CD4-positive, alpha-beta T cell treated with Interleukin-21 for 1 hour (primary cell): Measurements from ENCODE around the gene ZNF839.
A peak's percentile ranks its signal among the peaks of the same experiment; 100 is the strongest.
"Not testable (repeated sequence)": the region's sequence is repeated elsewhere in the genome, so short reads cannot be mapped to it uniquely, and the experiment has no call there.

Experiments
- DNase-seq: peaks from one replicate; pipeline ENCODE4 v3.0.0-alpha.2; 2020

The ZNF839 gene

DNA sequence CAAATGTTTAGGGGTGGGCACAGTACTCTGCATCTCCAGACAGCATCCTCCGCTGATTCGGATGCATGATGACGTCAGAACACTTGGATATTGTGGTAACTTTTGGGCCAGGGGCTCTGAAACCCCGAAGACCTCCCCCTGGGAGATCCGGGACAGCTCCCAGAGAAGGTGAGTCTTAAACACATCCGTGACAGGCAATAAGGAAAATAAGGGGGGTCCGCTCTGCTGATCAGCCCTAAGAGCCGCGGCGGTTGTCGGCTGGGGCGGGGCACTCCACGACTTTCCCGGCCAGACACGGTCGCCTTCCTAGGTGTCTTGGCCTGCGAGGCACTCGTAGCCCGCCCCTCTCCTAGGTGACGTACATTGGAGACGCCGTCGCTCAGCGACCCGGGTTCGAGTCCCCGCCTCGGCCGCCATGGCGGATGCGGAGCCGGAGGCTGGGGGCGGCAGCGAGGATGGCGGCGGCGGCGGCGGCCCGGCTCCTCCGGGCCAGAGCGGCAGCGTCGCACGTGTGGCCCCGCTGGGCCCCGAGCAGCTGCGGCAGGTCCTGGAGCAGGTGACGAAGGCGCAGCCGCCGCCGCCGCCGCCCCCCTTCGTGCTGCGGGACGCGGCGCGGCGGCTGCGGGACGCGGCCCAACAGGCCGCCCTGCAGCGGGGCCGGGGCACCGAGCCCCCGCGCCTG lies at the start of gene ZNF839:
ZNF839 (plus strand) TSS at position 396 of the 682 bp plus-strand sequence; CDS start at position 416, 20 bp downstream.
- DNase-seq: peak; percentile 94

DNA sequence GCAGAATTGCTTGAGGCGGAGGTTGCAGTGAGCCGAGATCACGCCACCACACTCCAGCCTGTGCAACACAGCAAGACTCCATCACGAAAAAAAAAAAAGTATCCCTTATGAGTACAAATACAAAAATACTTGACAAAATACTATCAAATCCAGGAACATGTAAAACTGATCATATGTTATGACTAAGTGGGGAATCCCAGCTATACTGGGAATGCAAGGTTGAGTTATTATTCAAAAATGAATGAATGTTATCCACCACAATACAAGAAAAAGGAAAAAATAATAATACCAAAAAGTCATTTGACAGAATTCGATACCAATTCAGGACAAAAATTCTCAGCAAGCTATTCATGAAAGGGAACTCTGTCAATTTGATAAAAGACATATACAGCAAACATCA lies 47.2 kb upstream of the ZNF839 start:
- DNase-seq: no peak

DNA sequence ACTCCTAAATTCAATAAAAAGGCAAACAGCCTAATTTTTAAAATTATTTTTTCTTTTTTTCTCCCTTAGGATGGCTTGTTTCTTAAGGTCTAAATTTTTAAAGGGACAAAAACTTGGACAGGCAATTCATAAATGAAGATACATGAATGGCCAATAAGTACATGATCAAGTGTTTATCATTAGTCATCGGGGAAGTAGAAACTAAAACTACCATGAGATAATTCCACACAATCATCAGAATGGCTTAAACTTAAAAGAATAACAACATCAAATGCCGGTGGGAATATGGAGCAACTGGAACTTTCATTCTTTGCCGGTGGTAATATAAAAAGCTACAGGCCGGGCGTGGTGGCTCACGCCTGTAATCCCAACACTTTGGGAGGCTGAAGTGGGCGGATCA lies 43.7 kb upstream of the ZNF839 start:
- no peak for DNase-seq

DNA sequence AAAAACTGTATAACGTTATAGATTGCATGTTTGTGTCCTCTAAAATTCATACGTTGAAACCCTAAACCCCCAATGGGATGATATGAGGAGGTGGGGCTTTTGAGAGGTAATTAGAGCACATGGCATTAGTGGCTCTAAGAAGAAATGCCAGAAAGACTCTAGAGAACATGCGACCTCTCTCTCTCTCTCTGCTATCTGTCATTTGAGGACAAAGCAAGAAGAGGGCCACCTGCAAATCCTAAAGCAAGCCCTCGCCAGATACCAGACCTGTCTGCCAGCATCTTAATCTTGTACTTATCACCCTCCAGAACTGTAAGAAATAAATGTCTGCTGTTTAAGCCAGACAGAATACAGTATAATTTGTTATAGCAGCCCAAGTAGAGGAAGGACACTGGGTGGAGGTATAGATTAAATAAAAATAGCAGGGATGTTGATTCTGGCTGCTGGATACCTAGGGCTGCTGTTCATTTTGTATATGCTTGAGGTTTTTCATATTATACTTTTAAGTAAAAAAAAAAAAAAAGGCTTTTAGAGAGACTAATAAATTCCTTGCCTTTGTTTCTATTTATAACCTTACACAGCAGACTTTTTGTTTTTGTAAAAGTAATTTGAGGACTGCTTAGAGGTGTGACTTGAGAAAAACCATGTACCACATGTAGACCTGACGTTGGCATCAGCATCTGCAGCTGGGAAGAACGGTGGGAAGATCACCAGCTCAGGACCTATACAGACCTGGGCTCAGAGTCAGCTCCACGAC lies 41.5 kb upstream of the ZNF839 start:
- no peak for DNase-seq

DNA sequence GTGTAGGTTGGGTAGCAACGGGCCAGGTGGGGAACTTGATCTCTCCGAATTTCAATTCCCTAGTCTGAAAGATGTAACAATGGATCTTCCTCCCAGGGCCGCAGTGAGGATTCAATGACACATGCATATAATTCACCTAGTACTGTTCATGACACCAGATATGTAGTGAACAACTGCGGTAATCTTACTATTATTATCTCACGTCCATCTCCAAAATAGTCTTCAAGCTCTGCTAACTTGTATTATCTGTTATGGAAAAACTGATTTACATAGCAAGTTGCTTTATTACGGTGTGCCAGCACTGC lies 41.0 kb upstream of the ZNF839 start:
- no peak for DNase-seq

DNA sequence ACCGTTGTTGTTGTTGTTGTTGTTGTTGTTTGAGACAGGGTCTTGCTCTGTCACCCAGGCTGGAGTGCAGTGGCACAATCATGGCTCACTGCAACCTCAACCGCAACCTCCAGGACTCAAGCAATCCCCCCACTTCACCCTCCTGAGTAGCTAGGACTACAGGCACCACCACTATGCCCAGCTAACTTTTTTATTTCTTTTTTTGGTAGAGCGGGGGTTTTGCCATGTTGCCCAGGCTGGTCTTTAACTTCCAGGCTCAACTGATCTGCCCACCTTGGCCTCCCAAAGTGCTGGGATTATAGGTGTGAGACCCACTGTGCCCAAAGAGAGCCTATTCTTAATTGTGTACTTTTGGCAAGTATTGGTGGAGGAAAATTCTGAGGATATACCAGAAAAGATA lies 40.3 kb upstream of the ZNF839 start:
- no peak for DNase-seq

DNA sequence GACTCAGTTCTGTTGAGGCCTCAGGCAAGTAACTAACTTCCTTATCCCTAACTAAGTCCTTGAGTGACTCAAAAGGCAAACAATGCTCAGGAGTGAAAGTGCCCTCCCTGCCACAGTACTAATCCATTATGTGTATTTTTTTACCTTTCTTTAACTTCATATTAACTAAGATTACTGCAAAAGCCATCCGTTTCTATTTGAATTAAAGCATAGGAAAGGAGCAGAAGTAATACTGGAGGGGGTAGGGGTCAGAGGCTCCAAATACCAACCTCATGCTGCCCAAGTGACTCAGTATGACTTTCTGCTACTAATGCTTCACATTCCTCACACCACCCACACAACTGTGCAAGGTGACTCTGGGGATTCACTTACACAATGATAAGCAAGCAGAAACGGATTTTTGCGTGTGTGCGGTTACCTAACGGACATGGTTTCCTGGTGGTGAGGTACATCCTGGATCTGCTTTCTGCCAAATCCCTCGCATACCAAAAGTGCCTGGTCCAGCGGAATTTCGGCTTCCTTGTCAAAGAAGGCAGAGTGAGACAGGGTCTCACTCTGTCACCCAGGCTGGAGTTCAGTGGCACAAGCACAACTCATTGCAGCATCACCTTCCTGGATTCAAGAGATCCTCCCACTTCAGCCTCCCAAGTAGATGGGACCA lies 39.7 kb upstream of the ZNF839 start:
- DNase-seq: no peak

DNA sequence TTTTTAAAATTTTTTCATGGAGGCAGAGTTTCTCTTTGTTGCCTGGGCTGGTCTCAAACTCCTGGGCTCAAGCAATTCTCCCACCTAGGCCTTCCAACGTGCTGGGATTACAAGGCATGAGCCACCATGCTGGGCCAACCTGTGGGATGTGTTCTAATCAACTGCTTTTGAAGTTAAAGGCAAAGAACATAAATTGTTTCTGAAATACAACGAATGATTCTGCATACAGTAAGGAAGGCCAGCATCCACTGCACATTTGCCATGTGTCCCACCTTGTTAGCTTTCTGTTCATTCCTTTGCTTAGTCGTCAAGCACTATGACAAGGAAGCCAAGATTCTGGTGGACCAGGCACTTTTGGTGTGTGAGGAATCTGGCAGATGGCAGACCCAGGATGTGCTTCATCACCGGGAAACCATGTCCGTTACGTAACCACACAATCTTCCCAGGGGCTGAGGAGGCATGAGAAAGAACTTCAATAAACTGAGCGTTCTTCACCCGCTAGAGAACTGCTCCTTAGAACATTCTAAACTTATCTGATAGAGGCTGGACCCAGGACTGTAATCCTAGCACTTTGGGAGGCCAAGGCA lies 39.1 kb upstream of the ZNF839 start:
- DNase-seq: no peak

DNA sequence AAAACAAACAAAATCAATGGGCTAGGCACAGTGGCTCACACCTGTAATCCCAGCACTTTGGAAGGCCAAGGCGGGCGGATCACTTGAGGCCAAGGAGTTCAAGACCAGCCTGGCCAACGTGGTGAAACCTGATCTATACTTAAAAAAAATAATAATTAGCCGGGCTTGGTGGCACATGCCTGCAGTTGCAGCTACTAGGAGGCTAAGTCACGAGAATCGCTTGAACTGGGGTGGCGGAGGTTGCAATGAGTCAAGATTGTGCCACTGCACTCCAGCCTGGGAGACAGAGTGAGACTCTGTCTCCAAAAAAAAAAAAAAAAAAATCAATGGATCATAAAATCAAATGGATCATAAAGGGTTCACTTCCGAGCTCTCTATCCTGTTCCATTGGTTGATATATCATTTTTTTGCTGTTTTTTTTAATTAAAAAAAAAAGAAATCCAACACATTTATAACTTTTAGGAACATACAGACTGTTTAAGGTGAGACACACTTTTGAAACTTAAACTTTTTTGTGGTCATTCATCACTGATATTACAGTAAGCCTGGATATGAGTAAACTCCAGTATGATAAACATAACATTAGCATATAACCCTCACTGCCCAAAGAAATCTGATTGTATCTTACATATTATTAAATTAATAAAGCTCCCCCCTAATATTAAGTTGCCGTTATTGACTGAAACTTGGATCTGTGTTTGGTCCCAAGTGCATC lies 36.6 kb upstream of the ZNF839 start:
- DNase-seq: no peak

DNA sequence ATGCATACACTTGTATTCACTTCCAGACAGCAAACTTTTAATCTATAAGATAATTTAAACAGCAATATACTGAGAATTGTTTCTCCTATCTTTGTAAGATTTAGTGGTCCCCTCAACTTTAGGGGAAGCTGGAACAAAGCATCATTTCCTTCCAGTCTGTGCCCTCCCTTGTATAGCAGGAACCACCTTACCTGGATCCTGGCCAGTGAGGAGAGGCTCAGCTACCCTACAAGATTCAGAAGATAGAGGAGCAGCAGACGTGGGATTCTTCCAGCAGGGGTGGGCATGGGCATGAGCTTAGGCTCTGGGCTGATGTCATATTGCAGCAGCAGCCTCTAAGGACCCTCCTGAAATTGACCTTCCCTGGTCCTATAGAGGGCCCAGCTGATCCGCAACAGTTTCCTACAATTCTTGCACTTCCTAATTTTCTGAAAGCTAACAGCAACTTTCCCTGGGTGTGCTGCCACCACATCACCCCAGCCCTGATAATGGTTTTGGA lies 35.9 kb upstream of the ZNF839 start:
- no peak for DNase-seq

DNA sequence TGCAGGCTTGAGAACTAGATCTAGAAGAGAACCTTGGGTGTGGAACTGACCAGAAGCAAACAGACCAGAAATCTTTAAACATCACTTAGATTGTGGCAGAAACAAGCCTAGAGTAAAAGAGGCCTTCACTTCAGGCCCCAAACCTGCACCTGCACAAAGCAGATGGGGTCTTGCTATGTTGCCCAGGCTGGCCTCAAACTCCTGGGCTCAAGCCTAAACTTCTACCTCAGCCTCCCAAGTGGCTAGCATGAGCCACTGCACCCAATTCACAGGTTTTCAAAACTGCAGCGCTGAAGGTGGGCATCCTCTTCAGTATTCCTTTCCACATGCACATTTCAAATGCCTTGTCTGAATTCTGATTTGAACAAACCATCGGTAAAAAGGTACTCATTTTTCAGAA lies 34.4 kb upstream of the ZNF839 start:
- DNase-seq: no peak

DNA sequence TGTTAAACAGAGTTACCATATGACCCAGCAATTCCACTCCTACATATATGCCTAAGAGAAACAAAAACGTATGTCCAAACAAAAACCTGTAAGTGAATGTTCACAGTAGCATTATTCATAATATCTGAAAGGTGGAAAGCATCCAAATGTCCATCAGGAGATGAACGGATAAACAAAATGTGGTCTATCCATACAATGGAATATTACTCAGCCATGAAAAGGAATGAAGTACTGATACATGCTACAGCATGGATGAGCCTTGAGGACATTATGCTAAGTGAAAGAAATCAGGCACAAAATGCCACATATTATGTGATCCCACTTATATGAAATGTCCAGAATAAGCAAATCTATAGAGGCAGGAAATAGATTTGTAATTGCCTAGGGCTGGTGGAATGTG lies 31.4 kb upstream of the ZNF839 start:
- DNase-seq: no peak

DNA sequence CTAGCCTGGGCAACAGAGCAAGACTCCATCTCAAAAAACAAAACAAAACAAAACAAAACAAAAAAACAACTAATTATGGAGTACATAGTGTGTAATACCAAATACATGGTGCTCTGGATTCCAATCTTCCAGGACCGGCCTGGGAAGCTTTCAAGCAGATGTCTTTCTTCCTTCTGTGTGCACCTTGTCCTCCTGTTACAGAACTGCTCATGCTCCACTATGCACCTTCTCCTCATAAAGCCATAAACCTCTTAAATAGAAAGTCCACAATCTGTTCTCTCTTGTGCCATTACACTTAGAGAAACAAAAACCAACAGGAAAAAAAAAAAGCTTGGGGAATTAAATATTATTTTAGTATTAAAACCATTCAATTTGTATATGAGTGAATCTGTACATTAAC lies 27.1 kb upstream of the ZNF839 start:
- DNase-seq: no peak

DNA sequence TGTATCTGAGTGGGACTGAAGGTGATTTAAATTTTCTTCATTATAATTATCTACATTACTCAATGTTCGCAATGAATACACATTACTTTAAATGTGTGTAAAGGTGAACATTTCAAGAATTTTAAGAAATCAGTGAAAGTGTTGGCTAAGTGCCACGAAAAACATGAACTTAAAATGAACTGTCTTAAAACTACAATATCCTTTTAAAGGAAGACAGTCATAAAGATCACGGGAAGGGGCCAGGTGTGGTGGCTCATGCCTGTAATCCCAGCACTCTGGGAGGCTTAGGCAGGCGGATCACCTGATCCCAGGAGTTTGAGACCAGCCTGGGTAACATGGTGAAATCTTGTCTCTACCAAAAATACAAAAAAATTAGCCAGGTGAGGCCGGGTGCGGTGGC lies 25.8 kb upstream of the ZNF839 start:
- DNase-seq: no peak

DNA sequence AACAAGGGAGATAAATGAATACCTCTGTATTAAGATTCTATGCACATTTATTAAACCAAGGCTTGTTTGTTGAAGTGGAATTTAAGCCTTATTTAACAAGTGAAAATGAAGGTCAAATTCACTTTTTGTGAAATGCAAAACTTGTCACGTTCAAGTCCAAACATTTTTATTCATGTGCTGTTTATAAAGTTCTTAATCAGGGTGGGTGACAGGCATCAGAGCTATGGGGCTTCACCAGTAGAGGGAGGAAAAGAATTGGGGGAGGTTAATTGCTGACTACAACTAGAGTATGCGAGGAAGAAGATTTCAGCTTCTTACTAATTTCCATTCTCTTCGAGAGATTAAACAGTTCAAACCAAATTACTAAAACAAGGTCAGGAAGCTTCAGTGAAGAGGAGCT lies 24.3 kb upstream of the ZNF839 start:
- DNase-seq: no peak

DNA sequence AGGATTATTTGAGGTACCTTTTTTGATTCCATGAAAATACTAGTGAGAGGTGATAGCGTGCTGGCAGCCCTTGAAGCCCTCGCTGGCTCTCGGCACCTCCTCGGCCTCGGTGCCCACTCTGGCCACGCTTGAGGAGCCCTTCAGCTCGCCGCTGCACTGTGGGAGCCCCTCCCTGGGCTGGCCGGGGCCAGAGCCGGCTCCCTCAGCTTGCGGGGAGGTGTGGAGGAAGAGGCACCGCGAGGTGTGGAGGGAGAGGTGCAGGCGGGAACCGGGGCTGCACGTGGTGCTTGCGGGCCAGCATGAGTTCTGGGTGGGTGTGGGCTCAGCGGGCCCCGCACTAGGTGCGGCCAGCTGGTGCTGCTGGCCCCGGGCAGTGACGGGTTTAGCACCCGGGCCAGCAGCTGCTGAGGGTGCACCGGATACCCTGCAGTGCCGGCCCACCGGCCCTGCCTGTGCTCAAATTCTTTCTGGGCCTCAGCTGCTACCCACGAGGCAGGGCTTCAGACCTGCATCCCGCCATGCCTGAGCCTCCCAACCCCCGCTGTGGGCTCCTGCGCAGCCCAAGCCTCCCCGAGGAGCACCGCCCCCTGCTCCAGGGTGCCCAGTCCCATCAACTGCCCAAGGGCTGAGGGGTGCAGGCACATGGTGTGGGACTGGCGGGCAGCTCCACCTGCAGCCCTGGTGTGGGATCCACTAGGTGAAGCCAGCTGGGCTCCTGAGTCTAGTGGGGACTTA lies 21.9 kb upstream of the ZNF839 start:
- DNase-seq: no peak

DNA sequence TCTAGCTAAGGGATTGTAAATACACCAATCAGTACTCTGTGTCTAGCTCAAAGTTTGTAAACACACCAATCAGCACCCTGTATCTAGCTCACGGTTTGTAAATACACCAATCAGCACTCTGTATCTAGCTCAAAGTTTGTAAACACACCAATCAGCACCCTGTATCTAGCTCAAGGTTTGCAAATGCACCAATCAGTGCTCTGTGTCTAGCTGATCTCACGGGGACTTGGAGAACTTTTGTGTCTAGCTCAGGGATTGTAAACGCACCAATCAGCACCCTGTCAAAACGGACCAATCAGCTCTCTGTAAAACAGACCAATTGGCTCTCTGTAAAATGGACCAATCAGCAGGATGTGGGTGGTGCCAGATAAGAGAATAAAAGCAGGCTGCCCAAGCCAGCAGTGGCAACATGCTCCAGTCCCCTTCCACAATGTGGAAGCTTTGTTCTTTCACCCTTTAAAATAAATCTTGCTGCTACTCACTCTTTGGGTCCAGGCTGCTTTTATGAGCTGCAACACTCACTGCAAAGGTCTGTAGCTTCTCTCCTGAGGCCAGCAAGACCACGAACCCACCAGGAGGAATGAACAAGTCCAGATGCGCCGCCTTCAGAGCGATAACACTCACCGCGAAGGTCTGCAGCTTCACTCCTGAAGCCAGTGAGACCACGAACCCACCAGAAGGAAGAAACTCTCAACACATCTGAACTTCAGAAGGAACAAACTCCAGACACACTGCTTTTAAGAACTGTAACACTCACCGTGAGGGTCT lies 21.1 kb upstream of the ZNF839 start:
- not testable (repeated sequence) for DNase-seq

DNA sequence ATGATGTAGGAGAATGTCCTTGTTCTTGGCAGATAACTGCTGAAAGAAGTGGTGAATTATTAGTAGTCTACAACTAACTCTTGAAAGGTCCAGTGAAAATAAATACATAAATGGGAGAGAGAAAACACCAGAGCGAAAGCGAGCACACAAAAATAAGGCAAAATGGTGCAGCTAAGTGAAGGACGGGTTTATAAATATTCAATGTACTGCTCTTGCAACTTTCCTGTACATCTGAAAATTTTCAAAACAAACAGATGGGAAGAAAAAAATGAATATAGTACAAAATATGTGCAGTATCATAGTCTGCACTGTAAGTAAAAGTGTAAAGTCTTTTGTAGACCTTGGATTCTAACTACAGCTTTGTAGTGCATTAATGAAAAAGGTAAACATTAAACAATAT lies 15.9 kb upstream of the ZNF839 start:
- no peak for DNase-seq

DNA sequence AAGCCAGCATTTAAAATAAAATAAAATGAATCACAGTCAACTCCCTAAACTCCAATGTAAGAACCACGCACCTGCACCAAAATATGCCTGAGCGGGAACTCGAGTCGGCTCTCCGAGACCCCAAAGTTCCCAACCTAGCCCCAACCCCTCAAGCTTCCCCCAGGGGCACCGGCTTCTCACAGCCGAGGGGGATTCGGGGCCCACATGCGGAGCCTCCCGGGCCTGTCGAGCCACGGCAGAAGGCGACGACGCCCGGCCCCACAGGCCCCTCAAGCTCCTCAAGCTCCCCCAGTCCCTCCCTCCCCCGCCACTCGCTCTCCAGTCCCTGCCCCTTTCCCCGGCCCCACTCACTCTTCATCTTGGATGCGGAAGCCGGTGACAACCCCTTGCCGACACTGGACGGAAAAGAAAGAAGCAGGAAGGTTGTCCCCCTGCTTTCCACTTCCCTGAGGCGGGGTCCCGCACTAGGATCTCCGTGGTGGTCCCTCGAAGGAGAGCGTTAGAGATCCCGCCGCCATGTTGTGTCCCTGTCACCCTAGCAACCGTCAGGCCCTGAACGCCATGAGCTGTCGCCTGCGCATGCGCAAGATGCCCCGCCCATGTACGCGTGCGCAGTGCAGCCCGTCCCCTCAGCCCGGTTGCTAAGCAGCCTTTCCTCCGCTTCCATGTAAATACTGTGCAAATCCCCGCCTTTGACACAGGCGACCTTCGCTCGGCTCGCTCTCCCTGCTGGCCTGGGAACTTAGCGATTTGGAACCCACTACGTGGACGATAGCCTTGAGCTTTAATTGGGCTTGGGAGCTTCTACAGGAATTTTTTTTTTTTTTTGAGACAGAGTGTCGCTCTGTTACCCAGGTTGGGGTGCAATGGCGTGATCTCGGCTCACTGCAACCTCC lies 14.7 kb upstream of the ZNF839 start, which contains the start of gene MOK:
MOK (minus strand) TSS at position 554 of the 896 bp plus-strand sequence; CDS start at position 358, 196 bp downstream.
- DNase-seq: peak; percentile 98
